A549 (cell line): ENCODE measurements around the gene USH1C. TPM values are rescaled to one million over a fixed set of nuclear protein-coding genes. Genes with fewer than 3 reads are reported as not detected.

ENCODE experiments used
- ATAC-seq, 2 experiments: fragments of 200-7000 bp in 1 of 2; fragments of >200 bp in 1 of 2; cut with Nextera tagmentation in 1 of 2; cut with Tn5 transposase in 1 of 2; 3 replicates each; pipeline versions ENCODE4 v1.8.0 to v1.9.1; 2018 to 2020; ENCODE audit warnings: mild to moderate bottlenecking in 1 of 2, moderate library complexity in 1 of 2
- CTCF ChIA-PET: fragments of 300-600 bp; sonication (Branson Sonifier 250); formaldehyde crosslinking; extraction: SDS; loops from one replicate; lab custom pipeline; 2021; ENCODE audit warnings: antibody characterized with exemption, inconsistent platforms; lab: Yijun Ruan, JAX
- POLR2A ChIA-PET: fragments of 350-600 bp; formaldehyde crosslinking; extraction: SDS; loops from one replicate; lab custom pipeline; 2021; ENCODE audit warnings: antibody characterized with exemption, inconsistent platforms; lab: Yijun Ruan, JAX
- DNase-seq, 2 experiments: peaks; one replicate each; pipeline versions ENCODE4 v3.0.0 to v3.0.0-alpha.2; 2011 to 2016; ENCODE audit warnings: low read depth in 1 of 2, low spot score in 1 of 2
- FAIRE-seq: peaks from 2 replicates; lab custom pipeline; 2011; peaks lifted over from hg19 to GRCh38; lab: Jason Lieb, UNC
- H3K27ac ChIP-seq, 2 experiments: fragments of >200 bp; sonication (Bioruptor Twin); formaldehyde crosslinking; 3 replicates each; pipeline ENCODE4 v1.5.1; 2016 to 2017
- H3K4me1 ChIP-seq: fragments of >200 bp; sonication (Bioruptor Twin); formaldehyde crosslinking; 3 replicates; pipeline ENCODE4 v1.6.1; 2016
- H3K4me2 ChIP-seq: fragments of >200 bp; sonication (Bioruptor Twin); formaldehyde crosslinking; 3 replicates; pipeline ENCODE4 v1.6.1; 2016
- H3K4me3 ChIP-seq: fragments of >200 bp; sonication (Bioruptor Twin); formaldehyde crosslinking; 3 replicates; pipeline ENCODE4 v1.5.1; 2016
- H3K9me3 ChIP-seq: fragments of >200 bp; sonication (Bioruptor Twin); formaldehyde crosslinking; 3 replicates; pipeline ENCODE4 v1.6.1; 2016
- ATOH8 ChIP-seq: fragments of 250-450 bp; sonication (Bioruptor Pico); IDR thresholded peaks from 2 replicates; pipeline ENCODE4 v1.5.0; 2020; ENCODE audit warnings: low read depth, mild to moderate bottlenecking, moderate library complexity
- BCL3 ChIP-seq: fragments of >200 bp; sonication (Bioruptor Twin); formaldehyde crosslinking; IDR thresholded peaks from 3 replicates; pipeline ENCODE4 v1.6.1; 2016
- CHD4 ChIP-seq: fragments of 200-600 bp; sonication (generic); IDR thresholded peaks from 2 replicates; pipeline ENCODE4 v1.6.1; 2016; ENCODE audit warnings: antibody characterized with exemption, mild to moderate bottlenecking, borderline replicate concordance
- EHF ChIP-seq: fragments of 250-450 bp; sonication (Bioruptor Pico); IDR thresholded peaks from 2 replicates; pipeline ENCODE4 v1.5.0; 2020; ENCODE audit warnings: mild to moderate bottlenecking
- HEYL ChIP-seq: fragments of 250-450 bp; sonication (Bioruptor Pico); IDR thresholded peaks from 2 replicates; pipeline ENCODE4 v1.8.0; 2021; ENCODE audit warnings: mild to moderate bottlenecking, moderate library complexity
- HOXA7 ChIP-seq: fragments of 250-450 bp; sonication (Bioruptor Pico); IDR thresholded peaks from 2 replicates; pipeline ENCODE4 v1.5.0; 2020; ENCODE audit warnings: mild to moderate bottlenecking, moderate library complexity
- HOXB13 ChIP-seq: fragments of 250-450 bp; sonication (Bioruptor Pico); IDR thresholded peaks from 2 replicates; pipeline ENCODE4 v1.5.0; 2020; ENCODE audit warnings: low read depth, mild to moderate bottlenecking, moderate library complexity
- HOXB5 ChIP-seq: fragments of 250-450 bp; sonication (Bioruptor Pico); IDR thresholded peaks from 2 replicates; pipeline ENCODE4 v1.5.0; 2020; ENCODE audit warnings: mild to moderate bottlenecking, moderate library complexity
- JUN ChIP-seq, 2 experiments: fragments of >200 bp; sonication (Bioruptor Twin); formaldehyde crosslinking; IDR thresholded peaks; 2 replicates in 1 of 2; 3 replicates in 1 of 2; pipeline ENCODE4 v1.6.1; 2016 to 2017
- JUNB ChIP-seq: fragments of >200 bp; sonication (Bioruptor Twin); formaldehyde crosslinking; IDR thresholded peaks from 2 replicates; pipeline ENCODE4 v1.6.1; 2016
- KDM1A ChIP-seq: fragments of 200-600 bp; sonication (generic); IDR thresholded peaks from 2 replicates; pipeline ENCODE4 v1.6.1; 2016; ENCODE audit warnings: low read depth, mild to moderate bottlenecking
- KDM5A ChIP-seq: fragments of 200-600 bp; sonication (generic); IDR thresholded peaks from 2 replicates; pipeline ENCODE4 v1.6.1; 2016; ENCODE audit warnings: antibody characterized with exemption, mild to moderate bottlenecking
- MAZ ChIP-seq: fragments of 150-350 bp; IDR thresholded peaks from 2 replicates; pipeline ENCODE4 v1.6.1; 2014; ENCODE audit warnings: antibody characterized with exemption, low read depth, low read length, borderline replicate concordance
- MYC ChIP-seq: IDR thresholded peaks from 2 replicates; pipeline ENCODE4 v1.6.1; 2012; ENCODE audit warnings: mild to moderate bottlenecking, inconsistent platforms, low read length, improper control_type of control experiment, borderline replicate concordance
- NFE2L2 ChIP-seq: fragments of 150-350 bp; conservative IDR thresholded peaks from 2 replicates; pipeline ENCODE4 v1.6.1; 2014; ENCODE audit warnings: low read length
- NR3C1 ChIP-seq: fragments of >200 bp; sonication (Bioruptor Twin); formaldehyde crosslinking; IDR thresholded peaks from 3 replicates; pipeline ENCODE4 v1.6.1; 2017
- PBX3 ChIP-seq: IDR thresholded peaks from 2 replicates; pipeline ENCODE4 v1.6.1; 2012
- RARB ChIP-seq: fragments of 250-450 bp; sonication (Bioruptor Pico); IDR thresholded peaks from 2 replicates; pipeline ENCODE4 v1.8.0; 2021; ENCODE audit warnings: mild to moderate bottlenecking, moderate library complexity
- RCOR1 ChIP-seq: fragments of 150-350 bp; IDR thresholded peaks from 2 replicates; pipeline ENCODE4 v1.6.1; 2014; ENCODE audit warnings: antibody characterized with exemption, low read length, low read depth
- RFX5 ChIP-seq: fragments of 450-650 bp; IDR thresholded peaks from 2 replicates; pipeline ENCODE4 v1.7.1; 2014; ENCODE audit warnings: antibody characterized with exemption, mild to moderate bottlenecking, moderate library complexity
- SMC3 ChIP-seq: fragments of >200 bp; sonication (Bioruptor Twin); formaldehyde crosslinking; IDR thresholded peaks from 3 replicates; pipeline ENCODE4 v1.6.1; 2018; ENCODE audit warnings: inconsistent platforms
- SREBF2 ChIP-seq: fragments of 450-650 bp; IDR thresholded peaks from 2 replicates; pipeline ENCODE4 v1.6.1; 2014; ENCODE audit warnings: mild to moderate bottlenecking, moderate library complexity
- TFCP2L1 ChIP-seq: fragments of 250-450 bp; sonication (Bioruptor Pico); IDR thresholded peaks from 2 replicates; pipeline ENCODE4 v1.5.0; 2021; ENCODE audit warnings: mild to moderate bottlenecking
- ZFP36 ChIP-seq: fragments of 450-650 bp; IDR thresholded peaks from 2 replicates; pipeline ENCODE4 v1.6.1; 2014; ENCODE audit warnings: borderline replicate concordance; ENCODE audit not compliant: partially characterized antibody
- ZNF302 ChIP-seq: fragments of 250-450 bp; sonication (Bioruptor Pico); IDR thresholded peaks from 2 replicates; pipeline ENCODE4 v1.9.0; 2021; ENCODE audit warnings: inconsistent platforms, mild to moderate bottlenecking, moderate library complexity
- ZSCAN20 ChIP-seq: fragments of 250-450 bp; sonication (Bioruptor Pico); IDR thresholded peaks from 2 replicates; pipeline ENCODE4 v1.8.0; 2022; ENCODE audit warnings: mild to moderate bottlenecking, moderate library complexity
- WGBS: methylation state at CpG from one replicate; pipeline ENCODE4 v1.1.6; 2017; ENCODE audit errors: missing lambda C conversion rate; 5-methylcytosine and 5-hydroxymethylcytosine counted together
- polyA plus RNA-seq, 4 experiments: library from polyadenylated mRNA; depleted of rRNA in 3 of 4; stranded (reverse); fragments of >200 nt; fragmentation: RNase III in 1 of 4; extraction: RNeasy Plus Mini Kit Qiagen cat#74134 plus additional on column Dnase treatment in 1 of 4; gene quantifications; 2 replicates in 3 of 4; 3 replicates in 1 of 4; pipeline ENCODE4 v1.2.3, GENCODE V29; 2011 to 2017
- TF ChIP-seq, protein P1 (sequence below): fragments of 150-350 bp; IDR thresholded peaks from 2 replicates; pipeline ENCODE4 v1.6.1; 2014; ENCODE audit warnings: low read depth, mild to moderate bottlenecking, low read length
- TF ChIP-seq, protein P2 (sequence below): fragments of 250-450 bp; sonication (Bioruptor Pico); IDR thresholded peaks from 2 replicates; pipeline ENCODE4 v1.5.0; 2021; ENCODE audit warnings: mild to moderate bottlenecking, moderate library complexity, borderline replicate concordance
- TF ChIP-seq, protein P3 (sequence below): fragments of >200 bp; sonication (Bioruptor Twin); formaldehyde crosslinking; IDR thresholded peaks from 2 replicates; pipeline ENCODE4 v1.6.1; 2016

The USH1C gene
- polyA plus RNA-seq, 2 of the 4 experiments (the other 2 are of a cell fraction), result 3.2 to 8.6 TPM

- CTCF ChIA-PET, result interaction anchor here (0.9 to 3.6 kb wide), 3 partner anchors 9 to 65 kb away, joined by 3 to 21 read pairs (median 6); no protein-coding TSS in a partner anchor
- 81% methylated on average over 8 of the region's 8 CpGs for WGBS
- POLR2A ChIA-PET, result no interaction called here
- Histone ChIP-seq H3K4me3 (no peak overlapping the region), H3K4me2 (no peak overlapping the region), H3K27ac (no peak overlapping the region), H3K4me1 (peaks cover 10% of the 10 kb centered on the region), H3K9me3 (no peaks in the 10 kb centered on the region)
- TF ChIP-seq, protein P1, sequence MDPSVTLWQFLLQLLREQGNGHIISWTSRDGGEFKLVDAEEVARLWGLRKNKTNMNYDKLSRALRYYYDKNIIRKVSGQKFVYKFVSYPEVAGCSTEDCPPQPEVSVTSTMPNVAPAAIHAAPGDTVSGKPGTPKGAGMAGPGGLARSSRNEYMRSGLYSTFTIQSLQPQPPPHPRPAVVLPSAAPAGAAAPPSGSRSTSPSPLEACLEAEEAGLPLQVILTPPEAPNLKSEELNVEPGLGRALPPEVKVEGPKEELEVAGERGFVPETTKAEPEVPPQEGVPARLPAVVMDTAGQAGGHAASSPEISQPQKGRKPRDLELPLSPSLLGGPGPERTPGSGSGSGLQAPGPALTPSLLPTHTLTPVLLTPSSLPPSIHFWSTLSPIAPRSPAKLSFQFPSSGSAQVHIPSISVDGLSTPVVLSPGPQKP, result no peak
- TF ChIP-seq SREBF2, result no peak
- no peak for TF ChIP-seq ZNF302
- TF ChIP-seq MYC, result no peak
- no peak for TF ChIP-seq HOXB13 (CRISPR knock-in tag)
- TF ChIP-seq PBX3, result no peak
- TF ChIP-seq JUN (IDR thresholded peaks at IDR 0.05), result no peak
- no peak for TF ChIP-seq TFCP2L1 (CRISPR knock-in tag)
- TF ChIP-seq NFE2L2, result no peak
- TF ChIP-seq ATOH8 (CRISPR knock-in tag), result no peak
- no peak for TF ChIP-seq KDM1A
- TF ChIP-seq KDM5A, result no peak
- TF ChIP-seq, protein P2, sequence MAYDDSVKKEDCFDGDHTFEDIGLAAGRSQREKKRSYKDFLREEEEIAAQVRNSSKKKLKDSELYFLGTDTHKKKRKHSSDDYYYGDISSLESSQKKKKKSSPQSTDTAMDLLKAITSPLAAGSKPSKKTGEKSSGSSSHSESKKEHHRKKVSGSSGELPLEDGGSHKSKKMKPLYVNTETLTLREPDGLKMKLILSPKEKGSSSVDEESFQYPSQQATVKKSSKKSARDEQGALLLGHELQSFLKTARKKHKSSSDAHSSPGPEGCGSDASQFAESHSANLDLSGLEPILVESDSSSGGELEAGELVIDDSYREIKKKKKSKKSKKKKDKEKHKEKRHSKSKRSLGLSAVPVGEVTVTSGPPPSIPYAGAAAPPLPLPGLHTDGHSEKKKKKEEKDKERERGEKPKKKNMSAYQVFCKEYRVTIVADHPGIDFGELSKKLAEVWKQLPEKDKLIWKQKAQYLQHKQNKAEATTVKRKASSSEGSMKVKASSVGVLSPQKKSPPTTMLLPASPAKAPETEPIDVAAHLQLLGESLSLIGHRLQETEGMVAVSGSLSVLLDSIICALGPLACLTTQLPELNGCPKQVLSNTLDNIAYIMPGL (CRISPR knock-in tag), result no peak
- TF ChIP-seq RARB (CRISPR knock-in tag), result no peak
- no peak for TF ChIP-seq EHF (CRISPR knock-in tag)
- TF ChIP-seq HEYL (CRISPR knock-in tag), result no peak
- TF ChIP-seq RFX5, result no peak
- TF ChIP-seq JUNB, result no peak
- no peak for TF ChIP-seq RCOR1
- TF ChIP-seq MAZ, result no peak
- DNase-seq (no peak), ATAC-seq (no peak), FAIRE-seq (no peak)
Observed at GRCh38 chr11:17537261-17537660, 7.0 kb downstream of the USH1C start.

- no peak for FAIRE-seq
- ATAC-seq, result no peak
- TF ChIP-seq HOXA7 (no peak), TFCP2L1 (CRISPR knock-in tag) (no peak), ATOH8 (CRISPR knock-in tag) (no peak), ZSCAN20 (CRISPR knock-in tag) (no peak), ZFP36 (no peak), EHF (CRISPR knock-in tag) (no peak), CHD4 (no peak), BCL3 (no peak), MAZ (no peak), RARB (CRISPR knock-in tag) (no peak), PBX3 (no peak), HOXB5 (CRISPR knock-in tag) (no peak), SMC3 (no peak), RCOR1 (no peak), NR3C1 (no peak)
- TF ChIP-seq, protein P3, sequence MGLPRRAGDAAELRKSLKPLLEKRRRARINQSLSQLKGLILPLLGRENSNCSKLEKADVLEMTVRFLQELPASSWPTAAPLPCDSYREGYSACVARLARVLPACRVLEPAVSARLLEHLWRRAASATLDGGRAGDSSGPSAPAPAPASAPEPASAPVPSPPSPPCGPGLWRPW, result no peak
Observed at GRCh38 chr11:17535488-17535887, 8.7 kb downstream of the USH1C start.

More at GRCh38 chr11:17535488-17535887, 8.7 kb downstream of the USH1C start:
- Histone ChIP-seq H3K4me2 (no peak overlapping the region), H3K4me3 (no peak overlapping the region), H3K4me1 (peaks cover 6% of the 10 kb centered on the region; the same call in 2 of the 3 replicates), H3K9me3 (no peaks in the 10 kb centered on the region), H3K27ac (no peak overlapping the region)
- DNase-seq, result no peak
- POLR2A ChIA-PET, result no interaction called here
- 73% methylated on average over 3 of the region's 3 CpGs for WGBS
- CTCF ChIA-PET, result interaction anchor here (1.1 to 45.8 kb wide), 2 partner anchors 10 to 151 kb away, joined by 3 to 1119 read pairs; partner anchors contain the start of gene KCNJ11
